ENCODE results near the gene CCL27. TPM values are rescaled to one million over a fixed set of nuclear protein-coding genes. Genes with fewer than 3 reads are reported as not detected.

The CCL27 gene
- total and polyA plus RNA-seq, 10 of the 15 experiments (the other 5 are each of a cell fraction or from before 2014, with no cell fraction given) = 0.45 TPM; not detected in 9

DNA sequence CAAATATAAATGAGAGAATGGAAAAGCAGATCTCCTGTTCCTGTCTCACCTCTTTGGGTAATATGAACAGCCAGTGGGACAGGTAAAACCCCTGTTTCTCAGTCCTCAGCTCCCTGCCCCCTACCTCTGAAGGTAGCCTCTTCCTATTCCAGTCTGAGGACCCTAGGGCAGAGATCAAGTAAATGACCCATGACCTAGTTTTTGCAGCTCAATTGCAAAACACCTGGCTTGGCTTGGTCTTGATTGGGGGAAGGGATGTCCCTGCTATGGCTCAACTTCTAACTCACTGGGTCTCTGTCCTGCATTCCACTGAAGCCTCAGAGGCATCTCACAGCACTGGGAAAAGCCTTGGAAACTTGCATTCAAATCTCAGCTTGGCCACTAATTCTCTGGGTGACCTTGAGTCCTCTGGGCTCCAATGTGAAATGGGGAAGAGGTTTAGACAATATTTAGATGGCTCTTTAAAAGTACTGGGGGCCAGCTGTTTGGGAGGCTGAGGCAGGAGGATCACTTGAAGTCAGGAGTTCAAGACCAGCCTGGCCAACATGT is 17.6 kb downstream of the CCL27 start:
- no peaks in the 10 kb centered on the region for H3K9me3 ChIP-seq (replicated peaks; ENCODE audit: control insufficient read depth, insufficient read depth, low read length)
- peaks cover 14% of the 10 kb centered on the region for H3K4me1 ChIP-seq (ENCODE audit: control insufficient read depth, insufficient read depth, low read length)
- FAIRE-seq = no peak
- ATAC-seq = no peak
- no peaks in the 10 kb centered on the region for H3K27me3 ChIP-seq (replicated peaks in 1 of 2; ENCODE audit: control insufficient read depth in 2 of 2, insufficient read depth in 2 of 2, low read length in 1 of 2)
- no TSS peak for BruUV-seq (replicated peaks)
- H2AFZ ChIP-seq (ENCODE audit: control insufficient read depth, low read depth, low read length) = no peak overlapping the region
- in situ Hi-C loops (cut with MboI) = loop anchor here (5.0 kb wide), 1 partner anchor 53 kb away; no protein-coding TSS in a partner anchor
- TF ChIP-seq SMC3 (IDR thresholded peaks at IDR 0.05; ENCODE audit: borderline replicate concordance, low read length) = no peak
- TF ChIP-seq ATF7 (IDR thresholded peaks at IDR 0.05; ENCODE audit: low read depth) = no peak
- no peak for TF ChIP-seq NRF1 (conservative IDR thresholded peaks at IDR 0.05; ENCODE audit: low read depth, low read length)
- TF ChIP-seq EP300 (IDR thresholded peaks at IDR 0.05; ENCODE audit: borderline replicate concordance in 1 of 2, control insufficient read depth in 1 of 2, low read depth in 2 of 2, low read length in 2 of 2) = no peak
- no peak for TF ChIP-seq CREM (IDR thresholded peaks at IDR 0.05; ENCODE audit: low read depth)
- no peak for TF ChIP-seq TCF3 (IDR thresholded peaks at IDR 0.05; ENCODE audit: borderline replicate concordance, insufficient read depth, low read depth, low read length)
- no peak for TF ChIP-seq RBBP5 (conservative IDR thresholded peaks at IDR 0.05)
- TF ChIP-seq YY1 (IDR thresholded peaks at IDR 0.05; ENCODE audit: low read depth, low read length) = no peak
- TF ChIP-seq SREBF2 (IDR thresholded peaks at IDR 0.05; ENCODE audit: low read length) = no peak
- TF ChIP-seq, protein P1, sequence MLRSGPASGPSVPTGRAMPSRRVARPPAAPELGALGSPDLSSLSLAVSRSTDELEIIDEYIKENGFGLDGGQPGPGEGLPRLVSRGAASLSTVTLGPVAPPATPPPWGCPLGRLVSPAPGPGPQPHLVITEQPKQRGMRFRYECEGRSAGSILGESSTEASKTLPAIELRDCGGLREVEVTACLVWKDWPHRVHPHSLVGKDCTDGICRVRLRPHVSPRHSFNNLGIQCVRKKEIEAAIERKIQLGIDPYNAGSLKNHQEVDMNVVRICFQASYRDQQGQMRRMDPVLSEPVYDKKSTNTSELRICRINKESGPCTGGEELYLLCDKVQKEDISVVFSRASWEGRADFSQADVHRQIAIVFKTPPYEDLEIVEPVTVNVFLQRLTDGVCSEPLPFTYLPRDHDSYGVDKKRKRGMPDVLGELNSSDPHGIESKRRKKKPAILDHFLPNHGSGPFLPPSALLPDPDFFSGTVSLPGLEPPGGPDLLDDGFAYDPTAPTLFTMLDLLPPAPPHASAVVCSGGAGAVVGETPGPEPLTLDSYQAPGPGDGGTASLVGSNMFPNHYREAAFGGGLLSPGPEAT (IDR thresholded peaks at IDR 0.05; ENCODE audit: low read depth) = no peak
- TF ChIP-seq SMAD5 (IDR thresholded peaks at IDR 0.05; ENCODE audit: low read depth) = no peak
- TF ChIP-seq JUNB (IDR thresholded peaks at IDR 0.05) = no peak
- no peak for TF ChIP-seq STAT3 (IDR thresholded peaks at IDR 0.05; ENCODE audit: low read depth, low read length)
- TF ChIP-seq PAX5 (IDR thresholded peaks at IDR 0.05; ENCODE audit: borderline replicate concordance, low read depth, low read length) = no peak
- TF ChIP-seq ZNF622 (IDR thresholded peaks at IDR 0.05) = no peak
- no peak for TF ChIP-seq BHLHE40 (IDR thresholded peaks at IDR 0.05; ENCODE audit: borderline replicate concordance in 1 of 2, low read depth in 2 of 2, low read length in 1 of 2)
- no peak for TF ChIP-seq IRF4 (IDR thresholded peaks at IDR 0.05; ENCODE audit: low read depth, low read length)
- TF ChIP-seq SREBF1 (IDR thresholded peaks at IDR 0.05; ENCODE audit: low read length) = no peak
- no peak for TF ChIP-seq STAT1 (conservative IDR thresholded peaks at IDR 0.05)
- no peak for TF ChIP-seq SMAD1 (IDR thresholded peaks at IDR 0.05; ENCODE audit: low read depth, partially characterized antibody)
- H3K36me3 ChIP-seq (ENCODE audit: control insufficient read depth in 2 of 2, insufficient read depth in 2 of 2, low read length in 1 of 2) = peaks cover 2 to 7% of the 10 kb centered on the region in 2 experiments; a peak in 3 of 4 replicates
- no peaks in the 10 kb centered on the region; the same call in 1 of the 2 replicates for H4K20me1 ChIP-seq (ENCODE audit: control insufficient read depth, insufficient read depth)
- no peak overlapping the region for H3K9ac ChIP-seq (ENCODE audit: control insufficient read depth, insufficient read depth, low read length)
- H3K4me3 ChIP-seq = no peak overlapping the region
- no peak for DNase-seq (ENCODE audit: low read depth, low spot score)
- ChIA-PET CTCF (interaction anchor here (1.2 to 5.9 kb wide), 2 partner anchors 9 to 11 kb away, joined by 3 to 103 read pairs; partner anchors contain the start of gene SIGMAR1), RAD21 (ENCODE audit: unreplicated experiment) (no interaction called here), SMC1A (ENCODE audit: uncharacterized antibody, unreplicated experiment) (interaction anchor here (0.6 to 1.6 kb wide), 4 partner anchors 10 to 1009 kb away, joined by 3 to 4 read pairs (median 4); no protein-coding TSS in a partner anchor), POLR2A (interaction anchor here (0.8 kb wide), 1 partner anchor 9 kb away, joined by 4 read pairs; no protein-coding TSS in a partner anchor)
- no peak overlapping the region for H3K27ac ChIP-seq (ENCODE audit: control insufficient read depth, insufficient read depth)
- peaks cover 17% of the 10 kb centered on the region for H3K79me2 ChIP-seq (ENCODE audit: control insufficient read depth, insufficient read depth, low read length)
- no peak overlapping the region for H3K4me2 ChIP-seq (ENCODE audit: control insufficient read depth, insufficient read depth)
- intact Hi-C loops (cut with micrococcal nuclease; ENCODE audit: unreplicated experiment) = no loop called here
